Stimulated activated CD8-positive, alpha-beta memory T cell treated with anti-CD3 and anti-CD28 coated beads, Interleukin-15, amount 100 ng/mL, for 1 hour (primary cell): ENCODE measurements around the gene KCNQ1.

Experiments
- DNase-seq: peaks from one replicate; pipeline ENCODE4 v3.0.0-alpha.2; 2020; ENCODE audit warnings: low read depth

KCNQ1 gene

GRCh38 chr11:2425506-2425905 lies 19.3 kb upstream of the KCNQ1 start:
- DNase-seq, result no peak

- DNase-seq, result no peak
Measured at GRCh38 chr11:2426221-2426620, 18.6 kb upstream of the KCNQ1 start.

GRCh38 chr11:2426826-2427521 lies 17.8 kb upstream of the KCNQ1 start:
- DNase-seq, result no peak

- DNase-seq, result no peak
Measured at GRCh38 chr11:2427721-2428321, 17.0 kb upstream of the KCNQ1 start.

- peak; percentile 78 for DNase-seq
Measured at GRCh38 chr11:2428322-2428795, 16.4 kb upstream of the KCNQ1 start.

GRCh38 chr11:2431395-2431794 lies 13.4 kb upstream of the KCNQ1 start:
- no peak for DNase-seq

- no peak for DNase-seq
Measured at GRCh38 chr11:2432171-2432621, 12.6 kb upstream of the KCNQ1 start.

- no peak for DNase-seq
Measured at GRCh38 chr11:2432628-2433071, 12.2 kb upstream of the KCNQ1 start.

GRCh38 chr11:2433106-2433925 lies 11.5 kb upstream of the KCNQ1 start:
- no peak for DNase-seq

- DNase-seq, result no peak
Measured at GRCh38 chr11:2434008-2434407, 10.8 kb upstream of the KCNQ1 start.

- DNase-seq, result no peak
Measured at GRCh38 chr11:2434506-2435255, 10.1 kb upstream of the KCNQ1 start.

GRCh38 chr11:2435288-2436012 lies 9.4 kb upstream of the KCNQ1 start:
- DNase-seq, result no peak

GRCh38 chr11:2436013-2436520 lies 8.7 kb upstream of the KCNQ1 start:
- no peak for DNase-seq

GRCh38 chr11:2436521-2437031 lies 8.2 kb upstream of the KCNQ1 start:
- no peak for DNase-seq

- DNase-seq, result no peak
Measured at GRCh38 chr11:2437516-2437915, 7.3 kb upstream of the KCNQ1 start.

GRCh38 chr11:2439820-2440219 lies 5.0 kb upstream of the KCNQ1 start:
- DNase-seq, result no peak

GRCh38 chr11:2440646-2441045 lies 4.2 kb upstream of the KCNQ1 start:
- no peak for DNase-seq

GRCh38 chr11:2441171-2441570 lies 3.6 kb upstream of the KCNQ1 start:
- DNase-seq, result no peak

- DNase-seq, result no peak
Measured at GRCh38 chr11:2442589-2442988, 2.2 kb upstream of the KCNQ1 start.

GRCh38 chr11:2443406-2443805 lies 1.4 kb upstream of the KCNQ1 start:
- no peak for DNase-seq
